Activated T-cell treated with anti-CD3 and anti-CD28 coated beads, Interleukin-2, amount 50 U/mL, for 1 hour (primary cell): Measurements from ENCODE around the gene RMDN2.
"Not testable (repeated sequence)": the region's sequence is repeated elsewhere in the genome, so short reads cannot be mapped to it uniquely, and the experiment has no call there.

Experiments
- DNase-seq: peaks from one replicate; pipeline ENCODE4 v3.0.0-alpha.2; 2020

RMDN2 gene

GRCh38 chr2:37997629-37998028, 72.5 kb downstream of the RMDN2 start:
- DNase-seq: no peak

- DNase-seq: no peak
Measured at GRCh38 chr2:38000485-38001222, 75.6 kb downstream of the RMDN2 start.

- DNase-seq: not testable (repeated sequence)
Measured at GRCh38 chr2:38010187-38010586, 85.1 kb downstream of the RMDN2 start.

GRCh38 chr2:38010995-38011394, 85.9 kb downstream of the RMDN2 start:
- DNase-seq: no peak

- DNase-seq: no peak
Measured at GRCh38 chr2:38013158-38013752, 88.2 kb downstream of the RMDN2 start.

- no peak for DNase-seq
Measured at GRCh38 chr2:38016219-38016618, 91.1 kb downstream of the RMDN2 start.

- no peak for DNase-seq
Measured at GRCh38 chr2:38017836-38018235, 92.7 kb downstream of the RMDN2 start.

- not testable (repeated sequence) for DNase-seq
Measured at GRCh38 chr2:38020359-38021069, 95.4 kb downstream of the RMDN2 start.

GRCh38 chr2:38021589-38021988, 96.5 kb downstream of the RMDN2 start:
- no peak for DNase-seq

GRCh38 chr2:38026846-38027245, 101.8 kb downstream of the RMDN2 start:
- DNase-seq: no peak

- DNase-seq: no peak
Measured at GRCh38 chr2:38028829-38029228, 103.7 kb downstream of the RMDN2 start.

GRCh38 chr2:38029512-38029911, 104.4 kb downstream of the RMDN2 start:
- no peak for DNase-seq

- DNase-seq: no peak
Measured at GRCh38 chr2:38030635-38031355, 105.7 kb downstream of the RMDN2 start.

GRCh38 chr2:38032946-38033345, 107.9 kb downstream of the RMDN2 start:
- DNase-seq: no peak

- no peak for DNase-seq
Measured at GRCh38 chr2:38033646-38034045, 108.6 kb downstream of the RMDN2 start.

- no peak for DNase-seq
Measured at GRCh38 chr2:38035968-38036367, 110.9 kb downstream of the RMDN2 start.

GRCh38 chr2:38037325-38037724, 112.2 kb downstream of the RMDN2 start:
- no peak for DNase-seq

- no peak for DNase-seq
Measured at GRCh38 chr2:38037757-38038621, 112.9 kb downstream of the RMDN2 start.

GRCh38 chr2:38038682-38039081, 113.6 kb downstream of the RMDN2 start:
- DNase-seq: no peak

- DNase-seq: no peak
Measured at GRCh38 chr2:38039121-38039910, 114.2 kb downstream of the RMDN2 start.

GRCh38 chr2:38045811-38046210, 120.7 kb downstream of the RMDN2 start:
- no peak for DNase-seq

- no peak for DNase-seq
Measured at GRCh38 chr2:38056216-38056615, 131.1 kb downstream of the RMDN2 start.
